ENCODE data around the gene GLYATL1B.
"Not testable (repeated sequence)": the region's sequence is repeated elsewhere in the genome, so short reads cannot be mapped to it uniquely, and the experiment has no call there.

Gene GLYATL1B

GRCh38 chr11:59086007-59086406, at the start of gene GLYATL1B:
GLYATL1B (plus strand) TSS chr11:59086307; CDS start chr11:59086307, 0 bp downstream.
- intact Hi-C loops (cut with DNase I); DNase-seq: not testable (repeated sequence)

- DNase-seq; intact Hi-C loops (cut with DNase I): not testable (repeated sequence)
These were observed 49.6 kb upstream of the GLYATL1B start for GRCh38 chr11:59036542-59036941.

- intact Hi-C loops (cut with DNase I); DNase-seq: not testable (repeated sequence)
These were observed 48.7 kb upstream of the GLYATL1B start for GRCh38 chr11:59037434-59037833.

GRCh38 chr11:59040607-59041006, 45.5 kb upstream of the GLYATL1B start:
- no peak for DNase-seq
- intact Hi-C loops (cut with DNase I): no loop called here

GRCh38 chr11:59051383-59051782, 34.7 kb upstream of the GLYATL1B start:
- intact Hi-C loops (cut with DNase I): loop anchor here (5.0 kb wide), 1 partner anchor 86 kb away; no protein-coding TSS in a partner anchor

GRCh38 chr11:59052355-59052754, 33.8 kb upstream of the GLYATL1B start:
- DNase-seq: not testable (repeated sequence)
- intact Hi-C loops (cut with DNase I): loop anchor here (2.0 to 5.0 kb wide), 2 partner anchors 85 to 106 kb away; no protein-coding TSS in a partner anchor

More at GRCh38 chr11:59051383-59051782, 34.7 kb upstream of the GLYATL1B start:
- not testable (repeated sequence) for DNase-seq

GRCh38 chr11:59053387-59053786, 32.7 kb upstream of the GLYATL1B start:
- peak in 9 of 10 donors; percentile 46 to 94 (median 75) for DNase-seq
- intact Hi-C loops (cut with DNase I): loop anchor here (2.0 to 5.0 kb wide), 2 partner anchors 84 to 105 kb away; no protein-coding TSS in a partner anchor

- intact Hi-C loops (cut with DNase I): not testable (repeated sequence)
- DNase-seq: peak; percentile 47 to 95 (median 81)
These were observed 27.7 kb upstream of the GLYATL1B start for GRCh38 chr11:59058120-59059033.

GRCh38 chr11:59060096-59060495, 26.0 kb upstream of the GLYATL1B start:
- intact Hi-C loops (cut with DNase I); DNase-seq: not testable (repeated sequence)

GRCh38 chr11:59062602-59063529, 23.2 kb upstream of the GLYATL1B start:
- intact Hi-C loops (cut with DNase I): no loop called here
- DNase-seq: peak in 5 of 10 donors; percentile 18 to 83 (median 72)

GRCh38 chr11:59063996-59064727, 21.9 kb upstream of the GLYATL1B start:
- DNase-seq; intact Hi-C loops (cut with DNase I): not testable (repeated sequence)

GRCh38 chr11:59069087-59069486, 17.0 kb upstream of the GLYATL1B start:
- intact Hi-C loops (cut with DNase I): no loop called here

GRCh38 chr11:59076876-59077571, 9.1 kb upstream of the GLYATL1B start:
- peak in 1 of 10 donors; percentile 55 for DNase-seq
- intact Hi-C loops (cut with DNase I): no loop called here

More at GRCh38 chr11:59069087-59069486, 17.0 kb upstream of the GLYATL1B start:
- DNase-seq: no peak

GRCh38 chr11:59078435-59078834, 7.7 kb upstream of the GLYATL1B start:
- intact Hi-C loops (cut with DNase I): no loop called here
- no peak for DNase-seq

GRCh38 chr11:59079086-59079485, 7.0 kb upstream of the GLYATL1B start:
- DNase-seq: no peak
- intact Hi-C loops (cut with DNase I): no loop called here

- DNase-seq; intact Hi-C loops (cut with DNase I): not testable (repeated sequence)
These were observed 5.7 kb upstream of the GLYATL1B start for GRCh38 chr11:59080421-59080820.

- DNase-seq; intact Hi-C loops (cut with DNase I): not testable (repeated sequence)
These were observed 4.6 kb upstream of the GLYATL1B start for GRCh38 chr11:59081430-59082020.

GRCh38 chr11:59088162-59088561, 2.1 kb downstream of the GLYATL1B start:
- DNase-seq: no peak
- intact Hi-C loops (cut with DNase I): no loop called here

GRCh38 chr11:59093576-59093975, 7.5 kb downstream of the GLYATL1B start:
- DNase-seq; intact Hi-C loops (cut with DNase I): not testable (repeated sequence)
